VCaP (cell line): ENCODE measurements around the gene EIF3L.
A peak's percentile ranks its signal among the peaks of the same experiment; 100 is the strongest.

Experiments
- H3K27ac ChIP-seq: fragments of 450-650 bp; 2 replicates; pipeline ENCODE4 v1.5.1; 2017
- TF ChIP-seq, protein P1 (sequence below): fragments of 450-650 bp; conservative IDR thresholded peaks from 2 replicates; pipeline ENCODE4 v1.5.1; 2017; ENCODE audit warnings: mild to moderate bottlenecking, moderate library complexity

Gene EIF3L

DNA sequence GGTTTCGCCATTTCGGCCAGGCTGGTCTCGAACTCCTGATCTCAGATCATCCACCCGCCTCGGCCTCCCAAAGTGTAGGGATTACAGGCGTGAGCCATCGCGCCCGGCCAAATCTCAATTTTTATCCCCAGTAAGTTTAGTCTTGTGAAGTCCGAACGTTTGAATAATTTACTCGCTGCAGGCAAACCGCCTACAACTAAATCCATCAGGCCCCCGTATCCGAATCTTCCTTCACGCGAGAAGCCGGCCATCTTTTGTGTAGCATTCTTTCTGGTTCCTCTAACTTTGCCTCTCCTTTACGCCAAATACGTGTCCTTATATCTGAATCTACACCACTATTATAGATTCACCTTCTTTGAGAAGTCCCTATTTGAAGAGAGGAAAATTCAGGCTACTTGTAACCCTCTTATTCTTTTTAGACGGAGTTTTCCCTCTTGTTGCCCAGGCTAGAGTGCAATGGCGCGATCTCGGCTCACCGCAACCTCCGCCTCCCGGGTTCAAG lies 581 bp upstream of the EIF3L start:
- peak overlapping the region; percentile 86 for H3K27ac ChIP-seq
- TF ChIP-seq, protein P1, sequence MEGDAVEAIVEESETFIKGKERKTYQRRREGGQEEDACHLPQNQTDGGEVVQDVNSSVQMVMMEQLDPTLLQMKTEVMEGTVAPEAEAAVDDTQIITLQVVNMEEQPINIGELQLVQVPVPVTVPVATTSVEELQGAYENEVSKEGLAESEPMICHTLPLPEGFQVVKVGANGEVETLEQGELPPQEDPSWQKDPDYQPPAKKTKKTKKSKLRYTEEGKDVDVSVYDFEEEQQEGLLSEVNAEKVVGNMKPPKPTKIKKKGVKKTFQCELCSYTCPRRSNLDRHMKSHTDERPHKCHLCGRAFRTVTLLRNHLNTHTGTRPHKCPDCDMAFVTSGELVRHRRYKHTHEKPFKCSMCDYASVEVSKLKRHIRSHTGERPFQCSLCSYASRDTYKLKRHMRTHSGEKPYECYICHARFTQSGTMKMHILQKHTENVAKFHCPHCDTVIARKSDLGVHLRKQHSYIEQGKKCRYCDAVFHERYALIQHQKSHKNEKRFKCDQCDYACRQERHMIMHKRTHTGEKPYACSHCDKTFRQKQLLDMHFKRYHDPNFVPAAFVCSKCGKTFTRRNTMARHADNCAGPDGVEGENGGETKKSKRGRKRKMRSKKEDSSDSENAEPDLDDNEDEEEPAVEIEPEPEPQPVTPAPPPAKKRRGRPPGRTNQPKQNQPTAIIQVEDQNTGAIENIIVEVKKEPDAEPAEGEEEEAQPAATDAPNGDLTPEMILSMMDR, result no peak

DNA sequence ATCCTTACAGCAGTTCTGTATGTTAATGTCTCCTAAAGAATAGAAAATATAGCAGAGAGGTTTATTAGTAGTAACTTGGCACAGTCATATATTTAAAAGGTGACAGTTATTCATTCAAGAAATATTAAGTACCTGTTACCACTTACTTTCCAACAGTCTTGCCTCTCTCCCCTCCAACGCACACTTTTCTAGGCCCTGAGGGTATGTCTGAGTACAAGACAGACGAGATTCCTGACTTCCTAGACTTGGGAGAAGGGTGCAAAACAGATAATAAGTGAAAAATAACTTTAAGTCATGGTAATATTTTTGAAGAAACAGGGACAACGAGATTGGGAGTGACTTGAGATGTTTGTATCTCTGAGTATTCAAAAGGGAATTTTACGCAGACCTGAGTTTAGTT lies 1.6 kb downstream of the EIF3L start:
- TF ChIP-seq, protein P1, result no peak
- no peak overlapping the region for H3K27ac ChIP-seq

DNA sequence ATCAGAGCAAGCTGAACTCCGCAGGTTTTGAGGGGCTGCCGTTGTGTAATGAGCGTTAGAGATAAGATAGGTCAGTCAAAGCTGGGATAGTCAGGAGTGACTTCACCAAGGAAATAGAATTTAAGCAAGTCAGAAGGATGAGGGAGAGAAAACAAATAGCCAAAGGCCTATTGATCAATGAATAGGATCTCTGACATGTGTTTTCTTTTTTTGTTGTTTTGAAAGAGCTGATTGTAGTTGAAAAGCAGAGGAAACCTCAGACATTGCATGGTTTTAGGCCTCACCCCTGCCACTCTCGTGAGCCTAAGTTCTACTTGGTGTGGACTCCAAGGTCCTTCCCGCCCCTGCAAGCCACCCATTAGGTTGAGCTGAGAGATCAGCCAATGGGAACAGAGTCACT lies 3.2 kb downstream of the EIF3L start:
- TF ChIP-seq, protein P1, result no peak
- peak overlapping the region; percentile 70 for H3K27ac ChIP-seq

DNA sequence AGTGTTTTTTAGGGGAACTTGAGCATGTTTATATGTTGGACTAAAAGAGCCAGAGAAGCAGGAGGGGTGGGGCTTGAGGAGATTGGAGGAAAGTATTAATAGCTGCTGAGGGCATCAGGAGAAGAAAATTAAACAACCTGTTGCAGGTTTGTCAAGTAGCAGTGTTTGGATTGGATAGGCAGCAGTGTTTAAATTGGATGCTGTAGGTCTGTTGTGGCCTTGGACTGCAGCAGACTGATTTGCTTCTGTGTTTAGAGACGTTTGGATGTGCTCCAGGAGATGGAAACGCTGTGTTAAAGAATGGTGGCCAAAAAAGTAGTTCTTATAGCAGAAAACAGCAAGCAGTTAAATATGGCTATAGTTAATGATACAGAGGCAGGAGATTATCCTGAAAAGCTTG lies 5.7 kb downstream of the EIF3L start:
- TF ChIP-seq, protein P1, result no peak
- peak overlapping the region; percentile 70 for H3K27ac ChIP-seq

DNA sequence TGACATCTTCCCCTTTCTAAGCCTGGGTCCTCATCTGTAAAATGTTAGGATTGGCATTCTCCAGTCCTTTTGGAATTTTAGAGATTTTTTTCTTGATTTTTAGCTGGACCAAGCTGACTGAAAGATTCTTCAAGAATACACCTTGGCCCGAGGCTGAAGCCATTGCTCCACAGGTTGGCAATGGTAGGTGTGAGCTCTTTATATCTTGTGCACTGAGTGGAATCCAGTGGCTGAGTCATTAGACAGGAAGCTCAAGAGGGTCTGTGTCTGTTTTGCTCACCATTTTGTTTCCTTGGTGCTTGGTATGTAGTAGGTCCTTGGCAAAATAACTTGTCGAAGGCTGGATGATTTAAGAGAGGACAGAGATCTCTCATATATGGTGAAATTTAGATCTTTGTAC lies 6.2 kb downstream of the EIF3L start:
- peak overlapping the region; percentile 70 for H3K27ac ChIP-seq
- TF ChIP-seq, protein P1, result no peak

DNA sequence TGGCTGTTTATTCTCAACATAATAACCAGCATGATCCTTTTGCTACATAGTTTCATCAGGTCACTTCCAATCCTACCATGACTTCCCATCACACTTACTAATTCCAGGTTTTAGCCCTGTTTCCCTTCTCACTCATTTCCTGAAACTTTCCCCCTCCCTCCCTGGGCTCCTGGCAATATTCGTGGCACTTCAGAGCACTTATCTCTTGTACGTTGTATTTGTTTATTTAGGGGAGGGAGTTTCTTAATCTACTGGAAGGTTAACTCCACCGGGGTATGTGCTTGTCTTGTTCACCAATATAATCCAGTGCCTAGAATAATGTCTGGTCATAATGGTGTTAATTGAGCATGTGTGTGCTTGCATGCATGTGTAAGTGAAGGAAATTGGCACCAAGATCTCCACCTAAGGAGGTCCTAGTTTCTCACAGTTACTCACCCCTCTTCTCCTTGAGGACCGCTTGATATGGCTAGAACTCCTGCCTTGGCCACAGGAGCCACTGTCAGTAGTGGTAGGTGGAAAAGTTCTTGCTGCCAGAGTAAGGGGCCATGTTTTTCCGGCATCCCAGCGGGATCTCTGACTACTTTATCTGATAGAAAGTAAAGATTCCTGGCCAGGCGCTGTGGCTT lies 11.7 kb downstream of the EIF3L start:
- TF ChIP-seq, protein P1, result no peak
- H3K27ac ChIP-seq, result no peak overlapping the region

DNA sequence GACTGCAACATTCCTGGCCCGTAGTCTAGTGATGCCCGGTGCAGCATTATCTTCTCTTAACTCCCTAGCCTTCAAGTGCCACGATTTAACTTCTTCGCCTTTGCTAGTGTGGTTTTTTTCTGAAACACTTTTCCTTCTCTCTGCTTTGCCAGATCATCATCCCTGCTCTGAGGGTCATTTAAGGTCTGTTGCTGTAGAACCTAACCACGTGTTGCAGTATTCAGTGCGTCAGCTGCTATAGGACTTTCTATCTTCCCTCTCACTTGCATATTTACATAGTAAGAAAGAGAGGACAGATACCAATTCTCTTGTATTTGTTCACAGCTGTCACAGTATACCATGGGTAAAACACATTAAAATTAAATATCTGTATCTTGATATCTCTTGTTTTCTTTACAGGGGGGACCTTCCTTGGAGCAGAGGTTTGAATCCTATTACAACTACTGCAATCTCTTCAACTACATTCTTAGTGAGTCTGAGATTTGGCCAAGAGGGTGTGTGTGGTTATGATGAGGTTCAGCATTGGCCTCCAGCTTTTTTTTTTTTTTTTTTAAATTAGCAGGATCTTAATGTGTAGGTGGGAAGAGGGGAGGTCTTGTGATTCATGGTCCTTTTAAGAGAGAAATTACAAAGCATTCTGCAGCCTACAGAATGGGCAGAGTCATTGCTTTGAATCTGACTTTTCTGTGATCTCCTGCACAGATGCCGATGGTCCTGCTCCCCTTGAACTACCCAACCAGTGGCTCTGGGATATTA lies 13.5 kb downstream of the EIF3L start:
- no peak overlapping the region for H3K27ac ChIP-seq
- TF ChIP-seq, protein P1, result no peak
